Astrocyte (in vitro differentiated cells and primary cell): Measurements from ENCODE around the gene NBPF3. TPM values are rescaled to one million over a fixed set of nuclear protein-coding genes. Genes with fewer than 3 reads are reported as not detected.

Experiments used
- DNase-seq: peaks from one replicate; pipeline ENCODE4 v3.0.0-alpha.2; 2010; ENCODE audit warnings: low read depth
- FAIRE-seq: peaks from 2 replicates; lab custom pipeline; 2011; peaks lifted over from hg19 to GRCh38; lab: Jason Lieb, UNC
- H2AFZ ChIP-seq: 2 replicates; pipeline ENCODE4 v1.6.0; 2012; ENCODE audit warnings: low read depth, low read length, inconsistent platforms
- H3K27ac ChIP-seq: 2 replicates; pipeline ENCODE4 v1.5.1; 2011; ENCODE audit warnings: low read depth, low read length, inconsistent platforms
- H3K27me3 ChIP-seq: 2 replicates; pipeline ENCODE4 v1.6.0; 2011; ENCODE audit warnings: low read length, inconsistent platforms; ENCODE audit not compliant: insufficient read depth
- H3K36me3 ChIP-seq: 2 replicates; pipeline ENCODE4 v1.5.1; 2011; ENCODE audit warnings: low read length, inconsistent platforms; ENCODE audit not compliant: insufficient read depth
- H3K4me1 ChIP-seq: 2 replicates; pipeline ENCODE4 v1.5.1; 2011; ENCODE audit warnings: low read length, inconsistent platforms; ENCODE audit not compliant: insufficient read depth
- H3K4me2 ChIP-seq: 2 replicates; pipeline ENCODE4 v1.6.0; 2012; ENCODE audit warnings: low read length, inconsistent platforms
- H3K4me3 ChIP-seq: 2 replicates; pipeline ENCODE4 v1.5.1; 2011; ENCODE audit warnings: low read depth, mild to moderate bottlenecking, low read length, inconsistent platforms; ENCODE audit not compliant: insufficient read depth
- H3K79me2 ChIP-seq: 2 replicates; pipeline ENCODE4 v1.6.0; 2012; ENCODE audit warnings: mild to moderate bottlenecking, low read length, inconsistent platforms; ENCODE audit not compliant: insufficient read depth
- H3K9ac ChIP-seq: 2 replicates; pipeline ENCODE4 v1.6.0; 2012; ENCODE audit warnings: mild to moderate bottlenecking, low read length, inconsistent platforms
- H3K9me3 ChIP-seq: 2 replicates; pipeline ENCODE4 v1.5.1; 2012; ENCODE audit warnings: low read depth, mild to moderate bottlenecking, low read length, inconsistent platforms; ENCODE audit not compliant: insufficient read depth
- H4K20me1 ChIP-seq: 2 replicates; pipeline ENCODE4 v1.6.0; 2012; ENCODE audit warnings: low read length, inconsistent platforms; ENCODE audit not compliant: insufficient read depth
- H3K27ac Mint-ChIP-seq: one replicate; pipeline ENCODE4 v1.8.0; 2021; ENCODE audit warnings: mild to moderate bottlenecking, mixed read lengths; ENCODE audit not compliant: unreplicated experiment
- H3K27me3 Mint-ChIP-seq: one replicate; pipeline ENCODE4 v1.8.0; 2021; ENCODE audit warnings: low read depth, mixed read lengths; ENCODE audit not compliant: unreplicated experiment
- H3K36me3 Mint-ChIP-seq: one replicate; pipeline ENCODE4 v1.8.0; 2021; ENCODE audit warnings: low read depth, mixed read lengths; ENCODE audit not compliant: unreplicated experiment
- H3K4me1 Mint-ChIP-seq: one replicate; pipeline ENCODE4 v1.8.0; 2021; ENCODE audit warnings: low read depth, mixed read lengths; ENCODE audit not compliant: unreplicated experiment
- H3K4me3 Mint-ChIP-seq: one replicate; pipeline ENCODE4 v1.8.0; 2021; ENCODE audit warnings: mild to moderate bottlenecking, moderate library complexity, mixed read lengths; ENCODE audit not compliant: unreplicated experiment
- H3K9me3 Mint-ChIP-seq: one replicate; pipeline ENCODE4 v1.8.0; 2021; ENCODE audit warnings: mild to moderate bottlenecking, mixed read lengths; ENCODE audit not compliant: unreplicated experiment
- CTCF ChIP-seq: IDR thresholded peaks from 2 replicates; pipeline ENCODE4 v1.5.1; 2011; ENCODE audit warnings: low read depth, mild to moderate bottlenecking, inconsistent platforms, low read length, moderate library complexity; ENCODE audit not compliant: insufficient read depth
- EZH2 ChIP-seq: IDR thresholded peaks from 2 replicates; pipeline ENCODE4 v1.6.1; 2012; ENCODE audit warnings: mild to moderate bottlenecking, low read length, inconsistent platforms; ENCODE audit not compliant: insufficient read depth
- total RNA-seq: library from RNA; stranded (reverse); gene quantifications from 2 replicates; pipeline ENCODE4 v1.2.1, GENCODE V29; 2021

NBPF3 gene
- total RNA-seq, 1 donor from 2014 or later: 6.0 TPM

- TF ChIP-seq EZH2 (no peak), CTCF (no peak)
- no peak overlapping the region for H3K27ac ChIP-seq
- no peak overlapping the region for H3K9ac ChIP-seq
- FAIRE-seq (no peak), DNase-seq (no peak)
- H3K4me3 ChIP-seq: no peak overlapping the region
- no peaks in the 10 kb centered on the region for H3K9me3 ChIP-seq
- Mint-ChIP-seq H3K36me3 (no peaks in the 10 kb centered on the region), H3K4me1 (peaks cover 20% of the 10 kb centered on the region), H3K4me3 (peak overlapping the region; percentile 66), H3K9me3 (no peaks in the 10 kb centered on the region), H3K27me3 (peaks cover 48% of the 10 kb centered on the region), H3K27ac (no peak overlapping the region)
- no peaks in the 10 kb centered on the region for H3K79me2 ChIP-seq
- H3K4me1 ChIP-seq: peaks cover 24% of the 10 kb centered on the region
- H2AFZ ChIP-seq: no peak overlapping the region
- no peaks in the 10 kb centered on the region for H4K20me1 ChIP-seq
- no peaks in the 10 kb centered on the region for H3K36me3 ChIP-seq
- H3K4me2 ChIP-seq: no peak overlapping the region
- H3K27me3 ChIP-seq: peaks cover 52% of the 10 kb centered on the region
These were observed 70.2 kb downstream of the NBPF3 start for GRCh38 chr1:21510113-21510493.

GRCh38 chr1:21510885-21511578, 71.1 kb downstream of the NBPF3 start:
- Histone ChIP-seq H3K79me2 (no peaks in the 10 kb centered on the region), H3K9me3 (no peaks in the 10 kb centered on the region), H3K27ac (peak overlapping the region; percentile 60), H3K4me1 (peaks cover 24% of the 10 kb centered on the region), H3K36me3 (no peaks in the 10 kb centered on the region), H3K4me3 (no peak overlapping the region), H3K27me3 (peaks cover 50% of the 10 kb centered on the region), H3K4me2 (peak overlapping the region; percentile 60), H3K9ac (peak overlapping the region; percentile 42), H2AFZ (no peak overlapping the region), H4K20me1 (no peaks in the 10 kb centered on the region)
- no peak for TF ChIP-seq CTCF
- no peak for TF ChIP-seq EZH2
- Mint-ChIP-seq H3K4me3 (peak overlapping the region; percentile 78), H3K4me1 (peaks cover 20% of the 10 kb centered on the region), H3K9me3 (no peaks in the 10 kb centered on the region), H3K36me3 (no peaks in the 10 kb centered on the region), H3K27ac (peak overlapping the region; percentile 97), H3K27me3 (peaks cover 47% of the 10 kb centered on the region)
- DNase-seq: no peak
- no peak for FAIRE-seq
